H9 (cell line): ENCODE results near the gene LRRC41. TPM values are rescaled to one million over a fixed set of nuclear protein-coding genes. Genes with fewer than 3 reads are reported as not detected.
"Not testable (repeated sequence)": the region's sequence is repeated elsewhere in the genome, so short reads cannot be mapped to it uniquely, and the experiment has no call there.

ENCODE experiments used
- DNase-seq: peaks from one replicate; pipeline ENCODE4 v3.0.0-alpha.2; 2017
- H2AFZ ChIP-seq: one replicate; pipeline ENCODE4 v1.6.1; 2013; ENCODE audit warnings: mild to moderate bottlenecking, low read length, control low read depth, moderate library complexity
- H2AK5ac ChIP-seq: 2 replicates; pipeline ENCODE4 v1.6.1; 2013; ENCODE audit warnings: low read length, control low read depth, mixed read lengths; ENCODE audit not compliant: insufficient read length
- H2BK120ac ChIP-seq: one replicate; pipeline ENCODE4 v1.6.1; 2013; ENCODE audit warnings: low read depth, mild to moderate bottlenecking, low read length, control low read depth, inconsistent platforms; ENCODE audit not compliant: poor library complexity, severe bottlenecking
- H2BK12ac ChIP-seq: 2 replicates; pipeline ENCODE4 v1.6.1; 2013; ENCODE audit warnings: low read length, control low read depth, mixed read lengths, low read depth; ENCODE audit not compliant: insufficient read length
- H2BK15ac ChIP-seq: 2 replicates; pipeline ENCODE4 v1.6.1; 2013; ENCODE audit warnings: low read depth, low read length, control low read depth
- H2BK20ac ChIP-seq: one replicate; pipeline ENCODE4 v1.6.1; 2013; ENCODE audit warnings: low read depth, mild to moderate bottlenecking, low read length, control low read depth, inconsistent platforms; ENCODE audit not compliant: poor library complexity, severe bottlenecking
- H2BK5ac ChIP-seq: 2 replicates; pipeline ENCODE4 v1.6.1; 2013; ENCODE audit warnings: low read length, control low read depth, mixed read lengths; ENCODE audit not compliant: insufficient read length
- H3K14ac ChIP-seq: 2 replicates; pipeline ENCODE4 v1.6.1; 2013; ENCODE audit warnings: low read length, control low read depth; ENCODE audit not compliant: insufficient read depth
- H3K18ac ChIP-seq: 2 replicates; pipeline ENCODE4 v1.6.1; 2013; ENCODE audit warnings: low read depth, mild to moderate bottlenecking, mixed read lengths, low read length, control low read depth; ENCODE audit not compliant: insufficient read length
- H3K23ac ChIP-seq: 2 replicates; pipeline ENCODE4 v1.6.1; 2013; ENCODE audit warnings: low read length, control low read depth, mixed read lengths, low read depth; ENCODE audit not compliant: insufficient read length
- H3K23me2 ChIP-seq: 2 replicates; pipeline ENCODE4 v1.6.1; 2013; ENCODE audit warnings: low read depth, mild to moderate bottlenecking, mixed read lengths, low read length, control low read depth; ENCODE audit not compliant: insufficient read length, poor library complexity, severe bottlenecking
- H3K27ac ChIP-seq: 2 replicates; pipeline ENCODE4 v1.5.1; 2013; ENCODE audit warnings: low read length, control low read depth, mixed read lengths, low read depth; ENCODE audit not compliant: insufficient read length
- H3K27me3 ChIP-seq: 2 replicates; pipeline ENCODE4 v1.6.1; 2013; ENCODE audit warnings: low read length, control low read depth, inconsistent platforms; ENCODE audit not compliant: insufficient read depth
- H3K4ac ChIP-seq: 2 replicates; pipeline ENCODE4 v1.6.1; 2013; ENCODE audit warnings: low read depth, mild to moderate bottlenecking, control low read depth, inconsistent platforms, low read length, moderate library complexity
- H3K4me1 ChIP-seq: 2 replicates; pipeline ENCODE4 v1.6.1; 2013; ENCODE audit warnings: low read length, control low read depth, inconsistent platforms; ENCODE audit not compliant: insufficient read depth
- H3K4me2 ChIP-seq: 2 replicates; pipeline ENCODE4 v1.6.1; 2013; ENCODE audit warnings: low read length, control low read depth, mixed read lengths; ENCODE audit not compliant: insufficient read length, insufficient read depth
- H3K56ac ChIP-seq: 2 replicates; pipeline ENCODE4 v1.6.1; 2013; ENCODE audit warnings: low read depth, mild to moderate bottlenecking, mixed read lengths, low read length, control low read depth; ENCODE audit not compliant: insufficient read length
- H3K79me1 ChIP-seq: 2 replicates; pipeline ENCODE4 v1.6.1; 2013; ENCODE audit warnings: low read depth, mild to moderate bottlenecking, moderate library complexity, low read length, control low read depth, inconsistent platforms; ENCODE audit not compliant: insufficient read depth, poor library complexity, severe bottlenecking
- H3K79me2 ChIP-seq: 2 replicates; pipeline ENCODE4 v1.6.1; 2013; ENCODE audit warnings: low read length, control low read depth, inconsistent platforms; ENCODE audit not compliant: insufficient read depth
- H3K9ac ChIP-seq: 2 replicates; pipeline ENCODE4 v1.6.1; 2013; ENCODE audit warnings: low read length, control low read depth, mixed read lengths; ENCODE audit not compliant: insufficient read length; ENCODE audit errors: extremely low read depth
- H3K9me3 ChIP-seq: one replicate; pipeline ENCODE4 v1.6.1; 2013; ENCODE audit warnings: low read depth, low read length, inconsistent platforms; ENCODE audit not compliant: control insufficient read depth
- H3T11ph ChIP-seq: one replicate; pipeline ENCODE4 v1.6.1; 2013; ENCODE audit warnings: mild to moderate bottlenecking, low read length, control low read depth, inconsistent platforms
- H4K20me1 ChIP-seq: one replicate; pipeline ENCODE4 v1.6.1; 2013; ENCODE audit not compliant: control insufficient read depth, insufficient read length, insufficient read depth
- H4K5ac ChIP-seq: 2 replicates; pipeline ENCODE4 v1.6.1; 2013; ENCODE audit warnings: low read depth, mild to moderate bottlenecking, mixed read lengths, low read length, control low read depth; ENCODE audit not compliant: insufficient read length
- H4K8ac ChIP-seq: replicated peaks from 2 replicates; pipeline ENCODE4 v1.6.1; 2013; ENCODE audit warnings: low read length, control low read depth, mixed read lengths, low read depth; ENCODE audit not compliant: insufficient read length
- H4K91ac ChIP-seq: 2 replicates; pipeline ENCODE4 v1.6.1; 2013; ENCODE audit warnings: low read depth, mild to moderate bottlenecking, moderate library complexity, mixed read lengths, low read length, control low read depth; ENCODE audit not compliant: insufficient read length
- H3K27ac Mint-ChIP-seq, 3 experiments: 2 replicates in 2 of 3; 3 replicates in 1 of 3; pipeline ENCODE4 v1.8.0; 2020 to 2021; ENCODE audit warnings: mixed read lengths in 3 of 3, mild to moderate bottlenecking in 1 of 3, moderate library complexity in 1 of 3
- H3K27me3 Mint-ChIP-seq: 2 replicates; pipeline ENCODE4 v1.8.0; 2021; ENCODE audit warnings: low read depth, mild to moderate bottlenecking, moderate library complexity, mixed read lengths
- H3K36me3 Mint-ChIP-seq, 3 experiments: 2 replicates in 2 of 3; 3 replicates in 1 of 3; pipeline ENCODE4 v1.8.0; 2020 to 2021; ENCODE audit warnings: low read depth in 3 of 3, mixed read lengths in 3 of 3; ENCODE audit not compliant: insufficient read depth in 1 of 3
- H3K4me1 Mint-ChIP-seq, 2 experiments: 2 replicates each; pipeline ENCODE4 v1.8.0; 2020; ENCODE audit warnings: mixed read lengths in 2 of 2
- H3K4me3 Mint-ChIP-seq, 2 experiments: 2 replicates in 1 of 2; 3 replicates in 1 of 2; pipeline ENCODE4 v1.8.0; 2020 to 2021; ENCODE audit warnings: mild to moderate bottlenecking in 2 of 2, mixed read lengths in 2 of 2, moderate library complexity in 1 of 2
- H3K9me3 Mint-ChIP-seq, 2 experiments: 2 replicates in 1 of 2; 3 replicates in 1 of 2; pipeline ENCODE4 v1.8.0; 2020; ENCODE audit warnings: mild to moderate bottlenecking in 2 of 2, mixed read lengths in 2 of 2, moderate library complexity in 1 of 2
- CTCF ChIP-seq: fragments of 200-600 bp; sonication (generic); conservative IDR thresholded peaks from 3 replicates; pipeline ENCODE4 v1.8.0; 2021; ENCODE audit warnings: antibody characterized with exemption, mild to moderate bottlenecking
- WGBS: extraction: QIAGEN DNeasy Blood & Tissue Kit; methylation state at CpG from one replicate; pipeline ENCODE4 v1.1.7; 2013; ENCODE audit warnings: missing lambda C conversion rate, low lambda C conversion rate, mixed read lengths; ENCODE audit not compliant: insufficient read length; ENCODE audit errors: extremely low coverage; 5-methylcytosine and 5-hydroxymethylcytosine counted together
- total RNA-seq: library from RNA; stranded (reverse); gene quantifications from 2 replicates; pipeline ENCODE4 v1.2.1, GENCODE V29; 2021

Gene LRRC41
- total RNA-seq, 1 experiment from 2014 or later, result 62.6 TPM

- H4K8ac ChIP-seq, result no peak overlapping the region
- H4K20me1 ChIP-seq, result no peaks in the 10 kb centered on the region
- no peak overlapping the region for H2BK12ac ChIP-seq
- H2AFZ ChIP-seq, result no peak overlapping the region
- no peak overlapping the region for H3K9ac ChIP-seq
- H3T11ph ChIP-seq, result no peak overlapping the region
- H2BK5ac ChIP-seq, result no peak overlapping the region
- H3K9me3 ChIP-seq, result no peaks in the 10 kb centered on the region
- H3K14ac ChIP-seq, result no peak overlapping the region
- no CpG with 5 or more reads among the region's 4 CpGs for whole genome bisulfite sequencing
- H3K56ac ChIP-seq, result no peak overlapping the region
- H2BK20ac ChIP-seq, result no peak overlapping the region
- no peak overlapping the region for H3K23ac ChIP-seq
- no peaks in the 10 kb centered on the region for H3K79me2 ChIP-seq
- no peaks in the 10 kb centered on the region for H3K27me3 ChIP-seq
- H4K5ac ChIP-seq, result no peak overlapping the region
- H4K91ac ChIP-seq, result no peak overlapping the region
- H3K79me1 ChIP-seq, result no peaks in the 10 kb centered on the region
- H3K4me1 ChIP-seq, result no peaks in the 10 kb centered on the region
- peaks cover 7 to 15% (median 9%) of the 10 kb centered on the region in 3 experiments for H3K36me3 Mint-ChIP-seq
- no peak for DNase-seq
- H3K27me3 Mint-ChIP-seq, result no peaks in the 10 kb centered on the region; the same call in 1 of the 2 replicates
- no peak overlapping the region for H3K4me2 ChIP-seq
- H3K23me2 ChIP-seq, result no peaks in the 10 kb centered on the region
- no peak overlapping the region for H2BK120ac ChIP-seq
- no peak overlapping the region for H3K4ac ChIP-seq
- H2BK15ac ChIP-seq, result no peak overlapping the region
- peaks cover 30 to 35% of the 10 kb centered on the region in 2 experiments for H3K9me3 Mint-ChIP-seq
- H2AK5ac ChIP-seq, result no peak overlapping the region
- H3K18ac ChIP-seq, result no peak overlapping the region
- H3K4me3 Mint-ChIP-seq, result no peak overlapping the region
- TF ChIP-seq CTCF, result no peak
- H3K4me1 Mint-ChIP-seq, result 0 out of 4 replicates have a peak, but pooled peaks cover 0 to 2% of the 10 kb centered on the region in 2 experiments
- no peak overlapping the region for H3K27ac ChIP-seq
- H3K27ac Mint-ChIP-seq, result no peak overlapping the region
These were observed 66.5 kb downstream of the LRRC41 start for GRCh38 chr1:46236882-46237281.

DNA sequence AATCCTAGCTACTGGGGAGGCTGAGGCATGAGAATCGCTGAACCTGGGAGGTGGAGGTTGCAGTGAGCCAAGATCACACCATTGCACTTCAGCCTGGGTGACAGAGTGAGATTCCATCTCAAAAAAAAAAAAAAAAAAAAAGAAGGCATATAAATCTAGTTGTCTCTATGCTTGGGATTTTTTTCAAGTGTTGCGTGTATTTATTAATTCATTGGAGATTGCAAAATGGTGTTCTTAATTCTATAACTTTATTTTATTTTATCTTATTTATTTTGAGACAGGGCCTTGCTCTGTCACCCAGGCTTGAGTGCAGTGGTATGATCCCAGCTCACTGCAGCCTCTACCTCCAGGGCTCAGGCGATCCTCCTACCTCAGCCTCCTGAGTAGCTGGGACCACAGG is 72.2 kb downstream of the LRRC41 start:
- not testable (repeated sequence) for H4K20me1 ChIP-seq, H3K4me1 Mint-ChIP-seq, H4K91ac ChIP-seq, H3K23ac ChIP-seq, H3K56ac ChIP-seq, H3K4me2 ChIP-seq, H3K36me3 Mint-ChIP-seq, H3K79me2 ChIP-seq, H2BK5ac ChIP-seq, H2BK20ac ChIP-seq, H3K4ac ChIP-seq, H3T11ph ChIP-seq, H2BK12ac ChIP-seq, H3K18ac ChIP-seq, H2AK5ac ChIP-seq, H3K9me3 ChIP-seq, H2BK15ac ChIP-seq, H3K14ac ChIP-seq, H4K8ac ChIP-seq, H4K5ac ChIP-seq, H3K4me3 Mint-ChIP-seq, H3K23me2 ChIP-seq, H3K27me3 ChIP-seq, H2AFZ ChIP-seq, H3K27ac ChIP-seq, H3K27ac Mint-ChIP-seq, H3K79me1 ChIP-seq, H3K4me1 ChIP-seq, H3K9me3 Mint-ChIP-seq, DNase-seq, H2BK120ac ChIP-seq, H3K9ac ChIP-seq, H3K27me3 Mint-ChIP-seq
- no CpG with 5 or more reads among the region's 3 CpGs for WGBS
